Middle frontal gyrus (tissue), 1 donor: ENCODE measurements around the gene PCBD2.
A peak's percentile ranks its signal among the peaks of the same experiment; 100 is the strongest.
"Not testable (repeated sequence)": the region's sequence is repeated elsewhere in the genome, so short reads cannot be mapped to it uniquely, and the experiment has no call there.

Experiments
- DNase-seq: peaks from one replicate; pipeline ENCODE4 v3.0.0-alpha.2; 2015; ENCODE audit warnings: low spot score; ENCODE audit errors: extremely low spot score

PCBD2 gene

DNA sequence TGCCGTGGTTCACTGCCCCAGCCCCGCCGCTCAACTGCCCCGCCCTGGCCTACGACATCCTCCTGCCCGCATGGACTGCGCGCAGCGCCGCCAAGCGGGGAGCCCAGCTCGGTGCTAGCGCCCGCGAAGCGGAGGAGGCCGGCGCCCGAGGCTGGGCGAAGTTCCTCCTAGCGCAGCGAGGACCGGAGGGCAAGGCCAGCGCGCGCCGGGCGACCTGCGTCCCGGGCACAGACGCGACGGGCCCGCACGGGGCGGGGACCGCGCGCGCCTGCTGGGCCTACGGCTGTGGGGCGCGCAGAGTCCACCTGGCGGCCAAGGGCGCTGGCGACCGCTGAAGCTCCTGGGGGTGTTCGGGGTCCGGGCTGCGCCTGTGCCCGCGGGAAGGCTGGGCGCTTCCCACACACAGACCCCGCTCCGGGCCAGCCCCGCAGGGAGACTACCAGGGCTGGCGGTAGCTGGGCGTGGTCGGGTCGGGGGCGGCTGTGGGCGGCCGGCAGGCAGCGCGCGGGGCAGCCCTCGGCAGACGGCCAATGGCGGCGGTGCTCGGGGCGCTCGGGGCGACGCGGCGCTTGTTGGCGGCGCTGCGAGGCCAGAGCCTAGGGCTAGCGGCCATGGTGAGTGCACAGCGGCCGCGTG is at the start of gene PCBD2:
Gene PCBD2 (plus strand): TSS at position 522 of the 636 bp plus-strand sequence. CDS start 9 bp downstream, at position 531.
- peak; percentile 80 for DNase-seq

DNA sequence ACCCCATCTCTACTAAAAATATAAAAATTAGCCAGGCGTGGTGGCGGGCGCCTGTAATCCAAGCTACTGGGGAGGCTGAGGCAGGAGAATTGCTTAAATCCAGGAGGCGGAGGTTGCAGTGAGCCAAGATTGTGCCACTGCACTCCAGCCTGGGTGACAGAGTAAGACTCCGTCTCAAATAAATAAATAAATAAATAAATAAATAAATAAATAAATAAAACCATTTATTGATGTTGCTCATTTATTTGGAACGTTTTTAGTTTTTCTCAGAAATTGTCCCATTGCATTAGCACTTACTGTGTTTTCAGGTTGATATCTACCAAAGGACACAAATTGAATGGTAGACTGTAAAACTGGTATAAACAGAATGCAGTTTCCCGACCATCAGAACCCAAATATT is 48.5 kb upstream of the PCBD2 start:
- not testable (repeated sequence) for DNase-seq

DNA sequence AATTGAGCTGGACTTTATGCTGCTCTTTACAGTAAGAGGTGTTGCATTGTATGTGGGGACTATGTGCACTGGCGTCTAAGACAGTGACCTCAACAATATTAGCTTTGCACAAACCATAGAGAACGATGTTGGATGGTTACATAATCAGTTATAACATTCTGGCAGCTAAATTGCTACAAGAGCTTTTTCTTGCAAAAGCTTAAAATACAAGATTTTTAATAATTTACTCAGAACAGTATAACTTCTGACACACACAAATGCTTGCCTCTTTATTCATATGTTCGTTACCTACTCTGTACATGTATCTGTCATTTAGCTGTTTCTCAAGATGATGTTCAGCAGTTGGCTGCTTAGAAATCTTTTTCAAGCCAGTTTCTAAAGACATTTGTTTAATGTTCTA is 47.5 kb upstream of the PCBD2 start:
- no peak for DNase-seq

DNA sequence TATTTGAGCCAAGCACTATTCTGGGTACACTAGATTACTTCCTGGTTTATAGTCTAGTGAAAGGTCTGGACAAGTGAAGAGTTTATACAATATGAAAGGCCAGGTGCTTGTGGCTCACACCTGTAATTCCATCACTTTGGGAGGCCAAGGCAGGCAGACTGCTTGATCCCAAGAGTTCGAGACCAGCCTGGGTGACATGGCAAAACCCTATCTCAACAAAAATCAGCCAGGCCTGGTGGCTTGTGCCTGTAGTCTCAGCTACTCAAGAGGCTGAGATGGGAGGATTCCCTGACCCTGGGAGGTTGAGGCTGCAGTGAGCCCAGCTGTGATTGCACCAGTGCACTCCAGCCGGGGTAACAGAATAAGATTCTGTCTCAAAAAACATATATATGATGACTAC is 40.2 kb upstream of the PCBD2 start:
- no peak for DNase-seq

DNA sequence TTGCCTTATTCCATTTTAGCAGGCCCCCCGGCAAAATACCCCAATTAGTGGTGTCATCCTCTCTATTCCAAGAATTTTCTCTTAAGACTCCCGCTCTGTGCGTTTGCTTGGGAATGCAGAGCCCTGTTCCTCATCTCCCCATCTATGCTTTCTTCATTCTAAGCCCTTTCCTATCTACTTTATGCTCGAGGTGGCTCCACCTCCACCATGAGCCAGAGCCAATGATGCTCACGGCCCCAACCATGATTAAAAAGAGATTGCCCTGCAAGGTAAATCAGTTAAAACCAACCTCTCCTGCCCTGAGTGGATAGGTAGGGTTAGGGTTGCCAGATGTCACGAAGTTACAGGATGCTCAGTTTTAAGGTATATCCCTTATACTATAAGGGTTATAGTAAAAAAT is 31.4 kb upstream of the PCBD2 start:
- no peak for DNase-seq

DNA sequence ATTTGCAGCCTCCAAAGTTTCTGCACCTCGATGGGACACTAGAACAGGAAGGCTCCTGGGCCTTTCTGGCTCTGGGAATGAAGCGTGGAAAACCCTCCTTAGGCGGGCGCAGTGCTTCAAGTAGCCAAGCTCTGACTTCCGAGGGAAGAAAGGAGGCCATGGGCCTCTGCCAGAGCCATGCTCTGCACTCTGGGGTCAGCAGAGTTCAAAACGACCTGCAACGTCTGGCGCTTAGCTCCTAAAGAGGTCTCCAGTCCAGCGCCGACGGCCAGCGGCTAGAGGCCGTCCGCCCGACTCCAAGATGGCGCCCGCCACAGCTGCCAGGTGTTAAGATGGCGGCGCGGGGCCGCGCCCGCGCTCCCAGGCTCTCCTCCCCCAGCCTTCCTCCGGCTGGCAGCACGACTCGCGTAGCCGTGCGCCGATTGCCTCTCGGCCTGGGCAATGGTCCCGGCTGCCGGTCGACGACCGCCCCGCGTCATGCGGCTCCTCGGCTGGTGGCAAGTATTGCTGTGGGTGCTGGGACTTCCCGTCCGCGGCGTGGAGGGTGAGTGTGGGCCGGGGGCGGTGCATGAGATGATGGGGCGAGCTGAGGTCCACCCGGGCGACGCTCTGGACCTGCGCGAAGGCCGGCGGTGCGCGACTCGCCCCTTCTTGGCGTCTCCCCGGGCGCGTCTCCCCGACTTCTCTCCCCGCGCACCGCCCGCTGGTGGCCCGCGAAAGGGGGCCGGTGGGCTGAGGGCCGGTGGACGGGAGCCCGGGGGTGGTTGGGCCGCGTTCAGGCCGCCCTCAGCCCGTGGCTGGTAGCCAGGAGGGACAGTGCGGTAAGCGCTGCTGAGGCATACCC is 30.7 kb upstream of the PCBD2 start, which contains the start of gene TXNDC15:
Gene TXNDC15 (plus strand): TSS at position 385 of the 844 bp plus-strand sequence. CDS start 57 bp downstream, at position 442.
- DNase-seq = peak; percentile 79

DNA sequence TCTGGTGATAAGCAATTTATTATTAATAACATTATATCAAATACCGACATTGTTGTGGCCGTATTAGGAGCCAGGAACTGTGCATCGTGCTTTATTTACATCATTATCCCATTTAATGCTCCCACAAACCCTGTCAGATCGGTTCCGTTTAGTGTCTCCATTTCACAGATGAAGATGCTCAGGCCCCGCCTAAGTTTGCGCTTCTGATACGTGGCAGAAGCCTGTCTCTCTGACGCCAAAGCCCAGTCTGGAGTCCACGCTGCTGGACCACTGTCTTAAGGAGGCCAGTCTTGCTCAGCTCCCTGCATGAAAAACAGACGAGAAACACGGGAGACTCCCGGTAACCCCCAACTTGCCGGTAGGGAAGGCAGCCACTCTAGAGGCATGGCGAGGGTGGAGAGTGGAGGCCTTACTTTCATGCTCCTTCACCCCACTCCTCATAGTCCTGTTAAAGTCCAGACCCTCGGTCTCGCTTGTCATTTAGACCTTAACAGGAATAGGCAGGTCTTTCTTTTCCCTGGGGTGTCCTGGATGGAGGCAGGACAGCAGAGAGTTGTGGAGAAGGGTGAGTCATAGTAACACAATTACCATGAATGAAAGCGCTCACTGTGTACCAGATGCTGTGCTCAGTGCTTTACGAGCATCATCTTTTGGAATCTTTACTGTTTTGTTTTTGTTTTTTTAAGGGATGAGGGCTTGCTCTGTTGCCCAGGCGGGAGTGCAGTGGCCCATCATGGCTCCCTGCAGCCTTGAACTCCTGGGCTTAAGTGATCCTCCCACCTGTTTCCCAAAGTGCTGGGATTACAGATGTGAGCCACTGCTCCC is 29.9 kb upstream of the PCBD2 start:
- DNase-seq = peak; percentile 42

DNA sequence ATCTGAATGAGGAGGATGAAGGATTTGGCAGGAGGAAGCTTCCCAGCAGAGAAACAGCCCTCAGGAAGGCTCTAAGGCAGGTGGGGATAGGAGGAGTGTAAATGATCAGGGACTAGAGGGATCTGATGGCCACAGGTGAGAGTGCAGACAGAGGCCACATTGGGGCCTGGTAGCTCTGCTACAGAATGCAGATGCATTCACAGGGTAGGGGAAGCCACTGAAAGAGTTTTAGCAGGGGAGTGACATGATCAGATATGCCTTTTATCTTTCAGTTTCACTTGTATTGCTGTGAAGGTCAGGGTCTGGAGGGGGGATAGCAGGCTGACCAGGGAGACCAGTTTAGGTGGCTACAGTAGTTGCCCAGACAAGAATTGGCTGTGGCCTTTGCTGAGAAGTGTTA is 27.8 kb upstream of the PCBD2 start:
- no peak for DNase-seq

DNA sequence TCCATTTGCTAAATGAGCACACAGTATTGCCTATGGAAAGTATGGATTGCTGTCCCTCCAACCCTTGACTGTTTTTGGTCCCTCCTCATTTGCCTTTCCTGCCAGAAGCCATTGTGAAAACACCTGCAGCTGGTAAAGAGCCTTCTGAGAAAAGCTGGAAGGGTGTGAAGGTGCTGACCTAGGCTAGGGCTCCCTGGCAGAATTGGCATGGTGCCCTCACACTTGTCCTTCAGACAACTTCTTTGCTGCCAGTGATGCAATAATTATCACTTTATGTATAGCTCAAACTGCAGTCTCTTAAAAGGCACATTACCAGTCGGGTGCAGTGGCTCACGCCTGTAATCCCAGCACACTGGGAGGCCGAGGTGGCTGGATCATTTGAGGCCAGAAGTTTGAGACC is 26.5 kb upstream of the PCBD2 start:
- DNase-seq = no peak

DNA sequence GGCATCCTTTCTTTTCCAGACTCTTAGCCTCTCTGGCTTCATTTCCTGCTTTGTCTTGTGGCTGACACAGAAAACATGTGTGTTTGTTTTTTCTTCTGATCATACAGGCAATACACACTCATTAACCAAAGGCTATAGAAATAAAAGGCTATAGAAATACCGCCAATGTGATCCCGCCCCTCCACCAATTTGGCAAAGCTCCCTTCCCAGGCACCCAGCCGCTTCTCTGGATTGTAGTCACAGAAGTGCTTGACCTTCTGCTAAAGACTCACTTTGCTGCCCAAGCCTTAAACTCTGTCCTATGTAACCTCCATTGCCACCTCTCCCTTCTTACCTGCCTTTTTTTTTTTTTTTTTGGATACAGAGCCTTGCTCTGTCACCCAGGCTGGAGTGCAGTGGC is 25.5 kb upstream of the PCBD2 start:
- DNase-seq = no peak

DNA sequence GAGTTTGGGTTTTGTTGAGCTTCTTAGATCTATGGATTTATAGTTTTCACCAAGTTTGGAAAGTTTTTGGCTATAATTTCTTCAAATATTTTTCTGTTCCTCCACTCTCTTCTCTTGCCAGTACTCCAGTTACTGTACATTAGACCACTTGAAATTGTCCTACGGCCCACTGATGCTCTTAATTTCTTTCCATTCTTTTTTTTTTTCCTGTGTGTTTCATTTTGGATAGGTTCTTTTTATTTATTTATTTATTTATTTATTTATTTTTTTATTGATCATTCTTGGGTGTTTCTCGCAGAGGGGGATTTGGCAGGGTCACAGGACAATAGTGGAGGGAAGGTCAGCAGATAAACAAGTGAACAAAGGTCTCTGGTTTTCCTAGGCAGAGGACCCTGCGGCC is 24.0 kb upstream of the PCBD2 start:
- DNase-seq = not testable (repeated sequence)

DNA sequence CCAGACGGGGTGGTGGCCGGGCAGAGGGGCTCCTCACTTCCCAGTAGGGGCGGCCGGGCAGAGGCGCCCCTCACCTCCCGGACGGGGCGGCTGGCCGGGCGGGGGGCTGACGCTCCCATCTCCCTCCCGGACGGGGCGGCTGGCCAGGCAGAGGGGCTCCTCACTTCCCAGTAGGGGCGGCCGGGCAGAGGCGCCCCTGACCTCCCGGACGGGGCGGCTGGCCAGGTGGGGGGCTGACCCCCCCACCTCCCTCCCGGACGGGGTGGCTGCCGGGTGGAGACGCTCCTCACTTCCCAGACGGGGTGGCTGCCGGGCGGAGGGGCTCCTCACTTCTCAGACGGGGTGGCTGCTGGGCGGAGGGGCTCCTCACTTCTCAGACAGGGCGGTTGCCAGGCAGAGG is 23.2 kb upstream of the PCBD2 start:
- not testable (repeated sequence) for DNase-seq

DNA sequence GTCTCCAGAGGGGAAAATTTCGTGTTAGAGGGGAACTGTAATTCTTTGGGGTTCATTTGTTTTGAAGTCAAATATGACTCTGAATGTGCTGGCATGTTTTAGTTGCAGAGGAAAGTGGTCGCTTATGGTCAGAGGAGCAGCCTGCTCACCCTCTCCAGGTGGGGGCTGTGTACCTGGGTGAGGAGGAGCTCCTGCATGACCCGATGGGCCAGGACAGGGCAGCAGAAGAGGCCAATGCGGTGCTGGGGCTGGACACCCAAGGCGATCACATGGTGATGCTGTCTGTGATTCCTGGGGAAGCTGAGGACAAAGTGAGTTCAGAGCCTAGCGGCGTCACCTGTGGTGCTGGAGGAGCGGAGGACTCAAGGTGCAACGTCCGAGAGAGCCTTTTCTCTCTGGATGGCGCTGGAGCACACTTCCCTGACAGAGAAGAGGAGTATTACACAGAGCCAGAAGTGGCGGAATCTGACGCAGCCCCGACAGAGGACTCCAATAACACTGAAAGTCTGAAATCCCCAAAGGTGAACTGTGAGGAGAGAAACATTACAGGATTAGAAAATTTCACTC is 17.3 kb upstream of the PCBD2 start:
- no peak for DNase-seq

DNA sequence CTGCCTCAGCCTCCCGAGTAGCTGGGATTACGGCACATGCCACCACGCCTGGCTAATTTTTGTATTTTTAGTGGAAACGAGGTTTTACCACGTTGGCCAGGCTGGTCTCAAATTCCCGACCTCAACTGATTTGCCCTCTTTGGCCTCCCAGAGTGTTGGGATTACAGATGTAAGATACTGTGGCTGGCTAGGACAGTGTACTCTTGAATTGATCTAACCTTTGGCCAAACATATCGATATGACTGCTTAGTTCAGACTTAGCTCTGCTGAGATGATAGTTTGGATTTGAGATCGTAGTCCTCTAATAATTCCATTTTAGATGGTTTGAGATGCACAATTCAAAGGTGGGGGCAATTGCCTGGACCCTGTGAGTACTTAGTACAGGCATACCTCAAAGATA is 15.6 kb upstream of the PCBD2 start:
- DNase-seq = no peak

DNA sequence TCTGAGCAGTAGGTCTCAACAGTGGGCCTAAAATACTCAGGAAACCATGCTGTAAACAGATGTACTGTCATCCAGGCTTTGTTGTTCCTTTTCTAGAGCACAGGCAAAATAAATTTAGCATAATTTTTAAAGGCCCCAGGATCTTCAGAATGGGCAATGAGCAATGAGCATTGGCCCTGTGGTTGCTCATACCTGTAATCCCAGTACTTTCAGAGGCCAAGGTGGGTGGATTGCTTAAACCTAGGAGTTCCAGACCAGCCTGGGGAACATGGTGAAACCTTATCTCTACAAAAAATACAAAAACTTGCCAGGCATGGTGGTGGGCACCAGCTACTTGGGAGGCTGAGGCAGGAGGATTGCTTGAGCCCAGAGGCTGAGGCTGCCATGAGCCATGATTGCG is 13.5 kb upstream of the PCBD2 start:
- DNase-seq = no peak

DNA sequence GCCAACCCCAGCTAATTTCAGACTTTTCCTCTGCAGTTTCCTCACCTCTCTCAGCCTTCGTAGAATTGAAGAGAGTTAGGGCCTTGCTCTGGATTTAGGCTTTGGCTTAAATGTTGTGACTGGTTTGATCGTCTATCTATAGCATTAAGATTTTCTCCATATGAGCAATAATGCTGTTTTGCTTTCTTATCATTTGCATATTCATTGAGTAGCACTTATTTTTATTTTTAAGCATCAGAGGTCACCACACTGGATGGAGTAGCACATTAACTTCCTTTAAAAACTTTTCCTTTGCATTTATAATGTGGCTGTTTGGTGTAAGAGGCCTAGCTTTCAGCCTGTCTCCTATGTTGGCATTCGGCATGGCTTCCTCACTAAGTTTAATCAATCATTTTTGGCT is 12.6 kb upstream of the PCBD2 start:
- DNase-seq = no peak

DNA sequence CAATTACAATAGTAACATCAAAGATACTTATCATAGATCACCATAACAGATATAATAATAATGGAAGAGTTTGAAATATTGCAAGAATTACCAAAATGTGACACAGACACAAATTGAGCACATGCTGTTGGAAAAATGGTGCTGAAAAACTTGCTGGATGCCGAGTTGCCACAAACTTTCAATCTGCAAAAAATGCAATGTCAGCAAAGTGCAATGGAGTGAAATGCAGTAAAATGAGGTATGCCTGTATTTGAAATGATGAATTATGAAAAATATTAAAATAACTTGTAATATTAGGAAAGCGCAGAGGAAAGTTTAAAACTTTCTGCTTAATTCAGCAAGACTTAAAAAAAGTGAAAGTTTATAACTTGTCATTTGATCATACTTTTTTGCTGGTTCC is 12.0 kb upstream of the PCBD2 start:
- DNase-seq = no peak

DNA sequence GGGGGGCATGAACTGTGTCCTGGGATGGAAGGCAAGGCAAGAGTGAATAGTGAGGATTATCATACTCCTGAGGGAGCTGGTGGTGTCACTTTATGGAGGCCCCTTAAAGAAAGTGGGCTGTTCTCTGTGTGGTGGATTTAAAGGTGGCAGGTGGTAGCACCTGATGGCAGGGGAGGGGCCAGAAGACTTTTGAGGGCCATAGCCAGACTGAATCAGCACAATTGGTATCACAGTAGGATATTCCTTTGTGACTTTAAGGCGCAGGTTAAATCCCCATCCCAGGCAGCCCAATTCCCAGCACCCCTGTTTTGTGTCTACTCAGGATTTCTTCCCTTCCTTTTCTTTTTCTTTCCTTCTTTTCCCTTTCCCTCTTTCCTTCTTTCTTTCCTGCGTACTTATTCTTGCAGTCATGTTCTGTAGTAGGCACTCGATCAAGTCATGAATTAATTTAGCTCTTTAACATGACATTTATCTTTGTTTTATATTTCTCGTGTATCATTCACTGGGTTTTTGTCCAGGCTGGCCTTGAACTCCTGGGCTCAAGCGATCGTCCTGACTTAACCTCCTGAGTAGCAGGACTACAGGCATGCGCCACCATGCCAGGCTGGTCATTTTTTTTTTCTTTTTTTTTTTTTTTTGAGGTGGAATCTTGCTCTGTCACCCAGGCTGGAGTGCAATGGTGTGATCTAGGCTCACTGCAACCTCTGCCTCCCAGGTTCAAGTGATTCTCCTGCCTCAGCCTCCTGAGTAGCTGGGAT is 11.0 kb upstream of the PCBD2 start:
- DNase-seq = no peak

DNA sequence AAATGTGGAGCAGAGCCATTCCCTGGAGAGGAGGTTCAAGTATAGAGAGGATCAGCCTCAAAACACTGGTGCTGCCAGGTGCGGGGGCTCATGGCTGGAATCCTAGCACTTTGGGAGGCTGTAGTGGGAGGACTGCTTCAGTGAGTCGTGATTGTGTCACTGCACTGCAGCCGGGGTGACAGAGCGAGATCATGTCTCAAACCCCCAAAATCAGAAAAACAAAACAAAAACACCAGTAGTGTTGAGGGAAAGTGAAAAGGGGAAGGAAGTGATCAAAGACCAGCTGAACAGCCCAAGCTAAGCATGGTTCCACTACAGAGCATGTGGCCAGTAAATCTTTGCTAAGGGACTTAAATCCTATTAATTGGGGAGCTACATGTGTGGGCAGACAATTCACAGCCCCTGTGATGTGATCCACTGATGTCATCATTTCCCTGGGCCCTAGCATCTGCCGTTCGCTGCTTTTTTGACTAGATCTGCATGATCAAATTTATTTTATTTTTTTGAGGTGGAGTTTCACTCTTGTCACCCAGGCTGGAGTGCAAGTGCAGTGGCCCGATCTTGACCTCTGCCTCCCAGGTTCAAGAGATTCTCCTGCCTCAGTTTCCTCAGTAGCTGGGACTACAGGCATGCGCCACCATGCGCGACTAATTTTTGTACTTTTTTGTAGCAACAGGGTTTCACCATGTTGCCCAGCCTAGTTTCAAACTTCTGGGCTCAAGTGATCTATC is 2.7 kb upstream of the PCBD2 start:
- DNase-seq = no peak
